ENCODE results near the gene TLE4.
"Not testable (repeated sequence)": the region's sequence is repeated elsewhere in the genome, so short reads cannot be mapped to it uniquely, and the experiment has no call there.

Gene TLE4

DNA sequence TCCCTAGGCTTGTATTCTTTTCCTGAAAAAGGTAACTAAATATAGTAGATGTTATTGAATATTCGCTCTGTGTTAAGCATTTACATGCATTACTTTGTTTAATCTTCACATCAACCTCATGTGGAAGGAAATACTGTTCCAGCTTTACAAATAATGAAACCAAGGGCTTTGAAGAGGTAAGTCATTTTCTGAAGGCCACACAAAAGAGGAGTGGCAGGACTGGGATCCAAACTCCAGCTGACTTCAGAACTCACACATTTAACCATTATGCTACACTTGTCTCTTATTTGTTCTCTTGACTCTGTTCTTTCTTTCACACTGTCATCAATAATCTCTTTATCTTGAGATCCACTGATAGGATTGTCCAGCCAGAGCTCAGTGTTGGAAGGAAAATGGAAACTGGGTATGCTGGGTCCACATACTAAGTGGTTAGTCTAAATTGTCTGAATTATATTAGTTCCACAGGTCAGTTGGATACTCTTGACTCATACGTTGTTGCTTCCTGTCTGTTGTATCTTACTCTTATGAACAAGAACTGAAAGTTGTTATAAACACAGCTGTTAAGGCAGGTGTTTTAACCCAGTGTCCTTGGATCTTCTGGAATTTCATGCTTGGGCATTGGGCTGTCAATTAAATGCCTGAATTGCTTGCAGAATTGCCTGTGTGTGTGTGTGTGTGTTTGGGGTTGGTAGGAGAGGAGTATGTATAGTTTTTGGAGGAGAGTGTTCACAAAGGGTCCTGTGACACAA, 65.6 kb downstream of the TLE4 start:
- H3K9me3 ChIP-seq (ENCODE audit: control insufficient read depth, low read length) = no peaks in the 10 kb centered on the region
- no peak overlapping the region for H3K9ac ChIP-seq
- no peaks in the 10 kb centered on the region for H3K4me1 ChIP-seq
- H3K79me2 ChIP-seq = no peaks in the 10 kb centered on the region
- no peaks in the 10 kb centered on the region for H3K27me3 ChIP-seq (ENCODE audit: control insufficient read depth, insufficient read depth, low read length)
- H3K36me3 ChIP-seq (ENCODE audit: control insufficient read depth, insufficient read depth, low read length) = no peaks in the 10 kb centered on the region
- H2AFZ ChIP-seq = no peak overlapping the region
- H3K4me3 ChIP-seq (ENCODE audit: low read depth, low read length) = no peak overlapping the region
- no peak overlapping the region for H3K27ac ChIP-seq
- H3K4me2 ChIP-seq (ENCODE audit: low read length) = no peak overlapping the region
- TF ChIP-seq, protein P1, sequence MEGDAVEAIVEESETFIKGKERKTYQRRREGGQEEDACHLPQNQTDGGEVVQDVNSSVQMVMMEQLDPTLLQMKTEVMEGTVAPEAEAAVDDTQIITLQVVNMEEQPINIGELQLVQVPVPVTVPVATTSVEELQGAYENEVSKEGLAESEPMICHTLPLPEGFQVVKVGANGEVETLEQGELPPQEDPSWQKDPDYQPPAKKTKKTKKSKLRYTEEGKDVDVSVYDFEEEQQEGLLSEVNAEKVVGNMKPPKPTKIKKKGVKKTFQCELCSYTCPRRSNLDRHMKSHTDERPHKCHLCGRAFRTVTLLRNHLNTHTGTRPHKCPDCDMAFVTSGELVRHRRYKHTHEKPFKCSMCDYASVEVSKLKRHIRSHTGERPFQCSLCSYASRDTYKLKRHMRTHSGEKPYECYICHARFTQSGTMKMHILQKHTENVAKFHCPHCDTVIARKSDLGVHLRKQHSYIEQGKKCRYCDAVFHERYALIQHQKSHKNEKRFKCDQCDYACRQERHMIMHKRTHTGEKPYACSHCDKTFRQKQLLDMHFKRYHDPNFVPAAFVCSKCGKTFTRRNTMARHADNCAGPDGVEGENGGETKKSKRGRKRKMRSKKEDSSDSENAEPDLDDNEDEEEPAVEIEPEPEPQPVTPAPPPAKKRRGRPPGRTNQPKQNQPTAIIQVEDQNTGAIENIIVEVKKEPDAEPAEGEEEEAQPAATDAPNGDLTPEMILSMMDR (IDR thresholded peaks at IDR 0.05) = no peak

DNA sequence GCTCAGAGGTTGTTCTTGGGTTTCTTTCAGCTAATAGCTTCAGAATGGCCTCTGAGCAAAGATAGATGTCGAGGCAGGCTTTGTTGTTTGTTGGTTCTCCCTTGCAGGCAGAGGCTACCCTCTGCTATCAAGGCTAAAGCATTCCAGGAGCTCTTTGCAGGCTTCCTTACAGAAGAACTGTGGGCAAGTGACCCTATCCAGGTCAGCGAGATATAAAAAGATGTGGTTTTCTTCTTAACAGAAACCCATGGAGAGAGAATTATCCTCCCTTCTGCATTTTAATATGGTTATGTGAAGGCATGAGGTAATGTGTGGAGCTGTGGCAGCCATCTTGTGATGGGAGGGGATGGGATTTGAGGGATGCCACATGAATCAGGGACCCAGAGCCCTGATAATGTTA, 67.0 kb downstream of the TLE4 start:
- Histone ChIP-seq H3K9ac (no peak overlapping the region), H3K79me2 (no peaks in the 10 kb centered on the region), H3K27me3 (ENCODE audit: control insufficient read depth, insufficient read depth, low read length) (no peaks in the 10 kb centered on the region), H3K4me2 (ENCODE audit: low read length) (no peak overlapping the region), H2AFZ (no peak overlapping the region), H3K27ac (no peak overlapping the region), H3K4me3 (ENCODE audit: low read depth, low read length) (no peak overlapping the region), H3K9me3 (ENCODE audit: control insufficient read depth, low read length) (no peaks in the 10 kb centered on the region), H3K36me3 (ENCODE audit: control insufficient read depth, insufficient read depth, low read length) (no peaks in the 10 kb centered on the region), H3K4me1 (no peaks in the 10 kb centered on the region)
- TF ChIP-seq, protein P1 (IDR thresholded peaks at IDR 0.05) = no peak

DNA sequence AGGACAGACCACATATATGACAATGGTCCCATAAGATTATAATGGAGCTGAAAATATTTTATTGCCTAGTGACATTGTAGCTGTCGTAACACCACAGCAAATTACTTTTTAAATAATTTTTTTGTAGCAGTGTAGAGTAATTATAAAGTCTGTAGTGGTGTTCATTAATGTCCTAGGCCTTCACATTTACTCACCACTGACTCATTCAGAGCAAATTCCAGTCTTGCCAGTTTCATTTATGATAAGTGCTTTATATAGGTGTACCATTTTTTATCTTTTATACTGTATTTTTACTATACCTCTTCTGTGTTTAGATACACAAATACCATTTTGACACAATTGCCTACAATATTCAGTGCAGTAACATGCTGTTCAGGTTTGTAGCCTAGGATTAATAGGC, 67.6 kb downstream of the TLE4 start:
- Histone ChIP-seq H3K27ac (no peak overlapping the region), H2AFZ (no peak overlapping the region), H3K79me2 (no peaks in the 10 kb centered on the region), H3K27me3 (ENCODE audit: control insufficient read depth, insufficient read depth, low read length) (no peaks in the 10 kb centered on the region), H3K4me2 (ENCODE audit: low read length) (no peak overlapping the region), H3K9ac (no peak overlapping the region), H3K4me1 (no peaks in the 10 kb centered on the region), H3K36me3 (ENCODE audit: control insufficient read depth, insufficient read depth, low read length) (no peaks in the 10 kb centered on the region), H3K9me3 (ENCODE audit: control insufficient read depth, low read length) (no peaks in the 10 kb centered on the region), H3K4me3 (ENCODE audit: low read depth, low read length) (no peak overlapping the region)
- TF ChIP-seq, protein P1 (IDR thresholded peaks at IDR 0.05) = no peak

- not testable (repeated sequence) for H3K9ac ChIP-seq; H3K36me3 ChIP-seq (ENCODE audit: control insufficient read depth, insufficient read depth, low read length); H3K4me1 ChIP-seq; H2AFZ ChIP-seq; H3K27ac ChIP-seq; H3K4me3 ChIP-seq (ENCODE audit: low read depth, low read length); H3K4me2 ChIP-seq (ENCODE audit: low read length); H3K79me2 ChIP-seq; H3K9me3 ChIP-seq (ENCODE audit: control insufficient read depth, low read length); H3K27me3 ChIP-seq (ENCODE audit: control insufficient read depth, insufficient read depth, low read length)
These were observed 68.3 kb downstream of the TLE4 start for GRCh38 chr9:79640067-79640466.

DNA sequence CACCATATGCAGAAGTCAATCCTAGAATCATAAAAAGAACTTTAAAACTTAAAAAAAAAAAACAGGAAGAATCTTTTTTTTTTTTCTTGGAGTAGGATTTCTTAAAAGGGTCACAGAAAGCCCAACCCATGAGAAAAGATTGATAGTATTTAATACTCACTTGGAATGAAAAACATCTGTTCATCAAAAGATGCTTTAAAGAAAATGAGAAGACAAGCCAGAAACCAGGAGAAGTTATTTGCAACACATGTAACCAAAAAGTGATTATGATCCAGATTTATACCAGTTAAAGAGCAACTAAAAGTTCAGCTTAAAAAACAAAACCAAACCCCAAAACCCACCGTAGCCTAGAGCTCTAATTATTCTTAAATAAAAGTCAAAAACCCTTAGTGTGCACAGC, 69.3 kb downstream of the TLE4 start:
- Histone ChIP-seq H3K27ac (no peak overlapping the region), H3K9ac (no peak overlapping the region), H3K4me3 (ENCODE audit: low read depth, low read length) (no peak overlapping the region), H3K79me2 (no peaks in the 10 kb centered on the region), H3K36me3 (ENCODE audit: control insufficient read depth, insufficient read depth, low read length) (no peaks in the 10 kb centered on the region), H3K4me2 (ENCODE audit: low read length) (no peak overlapping the region), H2AFZ (no peak overlapping the region), H3K9me3 (ENCODE audit: control insufficient read depth, low read length) (no peaks in the 10 kb centered on the region), H3K27me3 (ENCODE audit: control insufficient read depth, insufficient read depth, low read length) (no peaks in the 10 kb centered on the region), H3K4me1 (no peaks in the 10 kb centered on the region)
- TF ChIP-seq, protein P1 (IDR thresholded peaks at IDR 0.05) = no peak
